LNCaP clone FGC (cell line): ENCODE measurements around the gene COLEC12.

ENCODE experiments used
- DNase-seq: peaks from one replicate; pipeline ENCODE4 v3.0.0-alpha.2; 2011; ENCODE audit warnings: low read depth
- H3K4me3 ChIP-seq: 2 replicates; pipeline ENCODE4 v1.5.1; 2011; ENCODE audit warnings: mild to moderate bottlenecking, low read depth, low read length, control low read depth
- CTCF ChIP-seq: IDR thresholded peaks from 2 replicates; pipeline ENCODE4 v1.5.1; 2012; ENCODE audit warnings: mild to moderate bottlenecking; ENCODE audit not compliant: control insufficient read depth, insufficient read depth; ENCODE audit errors: extremely low read depth

COLEC12 gene

GRCh38 chr18:463827-464541 is 36.5 kb downstream of the COLEC12 start:
- TF ChIP-seq CTCF = no peak
- no peak overlapping the region for H3K4me3 ChIP-seq
- DNase-seq = no peak

GRCh38 chr18:463403-463802 is 37.1 kb downstream of the COLEC12 start:
- no peak for DNase-seq
- no peak overlapping the region for H3K4me3 ChIP-seq
- TF ChIP-seq CTCF = no peak

GRCh38 chr18:461762-462161 is 38.7 kb downstream of the COLEC12 start:
- DNase-seq = no peak
- no peak for TF ChIP-seq CTCF
- H3K4me3 ChIP-seq = no peak overlapping the region

GRCh38 chr18:460791-461190 is 39.7 kb downstream of the COLEC12 start:
- TF ChIP-seq CTCF = no peak
- H3K4me3 ChIP-seq = no peak overlapping the region
- no peak for DNase-seq

GRCh38 chr18:459814-460593 is 40.5 kb downstream of the COLEC12 start:
- H3K4me3 ChIP-seq = no peak overlapping the region
- DNase-seq = no peak
- TF ChIP-seq CTCF = no peak

- no peak overlapping the region for H3K4me3 ChIP-seq
- no peak for TF ChIP-seq CTCF
- no peak for DNase-seq
Observed at GRCh38 chr18:457521-458412, 42.7 kb downstream of the COLEC12 start.
